CD4-positive, alpha-beta T cell (primary cell): Measurements from ENCODE around the gene TBCD. TPM values are rescaled to one million over a fixed set of nuclear protein-coding genes. Genes with fewer than 3 reads are reported as not detected.

Experiments used
- ATAC-seq: fragments of 200-7000 bp; cut with Tn5 transposase; one replicate; pipeline ENCODE4 v1.10.0; 2022; ENCODE audit warnings: mild to moderate bottlenecking; ENCODE audit not compliant: poor library complexity
- CTCF ChIA-PET: fragments of 350-600 bp; sonication (Branson Sonifier 250); formaldehyde crosslinking; loops from one replicate; lab custom pipeline; 2021; ENCODE audit warnings: antibody characterized with exemption, inconsistent platforms; lab: Charles Lee
- POLR2A ChIA-PET: fragments of 350-600 bp; sonication (Branson Sonifier 250); formaldehyde crosslinking; loops from one replicate; lab custom pipeline; 2021; ENCODE audit warnings: antibody characterized with exemption, inconsistent platforms; lab: Charles Lee
- DNase-seq, 14 experiments: peaks; one replicate each; pipeline ENCODE4 v3.0.0-alpha.2; 2013 to 2020; ENCODE audit warnings: mixed read lengths in 2 of 14
- H3K27ac ChIP-seq, 2 donors: one replicate each; pipeline versions ENCODE4 v1.5.1 to v1.7.0; 2013; ENCODE audit warnings: low read length in 2 of 2, low read depth in 1 of 2, mild to moderate bottlenecking in 1 of 2
- H3K27me3 ChIP-seq, 2 experiments: 1 replicate in 1 of 2; 2 replicates in 1 of 2; pipeline versions ENCODE4 v1.6.1 to v1.7.0; 2013; ENCODE audit warnings: low read length in 2 of 2, control low read depth in 1 of 2, mild to moderate bottlenecking in 1 of 2, moderate library complexity in 1 of 2; ENCODE audit not compliant: insufficient read depth in 2 of 2, control insufficient read depth in 1 of 2
- H3K36me3 ChIP-seq: one replicate; pipeline ENCODE4 v1.6.1; 2013; ENCODE audit warnings: low read length, control low read depth; ENCODE audit not compliant: insufficient read depth
- H3K4me1 ChIP-seq: one replicate; pipeline ENCODE4 v1.6.1; 2013; ENCODE audit warnings: low read length, control low read depth; ENCODE audit not compliant: insufficient read depth
- H3K4me3 ChIP-seq: one replicate; pipeline ENCODE4 v1.5.1; 2013; ENCODE audit warnings: mild to moderate bottlenecking, low read length, moderate library complexity
- H3K9me3 ChIP-seq, 2 experiments: 1 replicate in 1 of 2; 2 replicates in 1 of 2; pipeline versions ENCODE4 v1.6.1 to v1.7.0; 2013; ENCODE audit warnings: low read length in 2 of 2, mild to moderate bottlenecking in 2 of 2, control low read depth in 1 of 2, moderate library complexity in 1 of 2; ENCODE audit not compliant: control insufficient read depth in 1 of 2, insufficient read depth in 1 of 2
- H3K27ac Mint-ChIP-seq: one replicate; pipeline ENCODE4 v1.8.0; 2020; ENCODE audit warnings: mixed read lengths
- H3K27me3 Mint-ChIP-seq: one replicate; pipeline ENCODE4 v1.8.0; 2021; ENCODE audit warnings: mixed read lengths
- H3K36me3 Mint-ChIP-seq: one replicate; pipeline ENCODE4 v1.8.0; 2021; ENCODE audit warnings: low read depth, mixed read lengths
- H3K4me1 Mint-ChIP-seq: one replicate; pipeline ENCODE4 v1.8.0; 2021; ENCODE audit warnings: low read depth, mixed read lengths
- H3K4me3 Mint-ChIP-seq: one replicate; pipeline ENCODE4 v1.8.0; 2020; ENCODE audit warnings: mild to moderate bottlenecking, mixed read lengths
- H3K9me3 Mint-ChIP-seq: one replicate; pipeline ENCODE4 v1.8.0; 2020; ENCODE audit warnings: mixed read lengths
- CTCF ChIP-seq: fragments of 200-600 bp; IDR thresholded peaks from one replicate; pipeline ENCODE4 v1.8.0; 2022; ENCODE audit warnings: antibody characterized with exemption, mild to moderate bottlenecking
- intact Hi-C, 2 experiments: fragments of 100-400 bp; cut with DNase I in 1 of 2; cut with micrococcal nuclease in 1 of 2; formaldehyde crosslinking; loops; one replicate each; pipeline versions ENCODE4 v1.15.1 to v1.9.0; 2023 to 2025; cut with DNase I, micrococcal nuclease
- total RNA-seq, 174 experiments: library from RNA in 2 of 174; stranded (reverse) in 2 of 174; gene quantifications; one replicate each; pipeline ENCODE4 v1.2.3 and lab custom pipeline; 2021 to 2026

Gene TBCD
- total RNA-seq, 2 experiments from 2014 or later = 74.6 to 80.3 TPM

GRCh38 chr17:82713071-82713723 lies 38.7 kb upstream of the TBCD start:
- no peaks in the 10 kb centered on the region for H3K27me3 Mint-ChIP-seq
- H3K9me3 Mint-ChIP-seq = no peaks in the 10 kb centered on the region
- CTCF ChIA-PET = no interaction called here
- DNase-seq (no peak), ATAC-seq (no peak)
- H3K4me1 ChIP-seq = peaks cover 21% of the 10 kb centered on the region
- no peaks in the 10 kb centered on the region for H3K36me3 ChIP-seq
- H3K4me3 ChIP-seq = no peak overlapping the region
- no peaks in the 10 kb centered on the region for H3K27me3 ChIP-seq
- POLR2A ChIA-PET = no interaction called here
- H3K4me1 Mint-ChIP-seq = peaks cover 24% of the 10 kb centered on the region
- intact Hi-C loops = no loop called here
- H3K4me3 Mint-ChIP-seq = peak overlapping the region; percentile 49
- no peak overlapping the region for H3K27ac ChIP-seq
- no peak overlapping the region for H3K27ac Mint-ChIP-seq
- no peak for TF ChIP-seq CTCF
- peaks cover 15% of the 10 kb centered on the region for H3K36me3 Mint-ChIP-seq
- H3K9me3 ChIP-seq = no peaks in the 10 kb centered on the region

GRCh38 chr17:82716203-82717010 lies 35.5 kb upstream of the TBCD start, which contains the start of gene FN3KRP:
Gene FN3KRP (plus strand): TSS chr17:82716706. CDS start chr17:82716756, 50 bp downstream.
- peaks cover 31% of the 10 kb centered on the region for H3K4me1 Mint-ChIP-seq
- H3K9me3 ChIP-seq = no peaks in the 10 kb centered on the region
- H3K27ac Mint-ChIP-seq = peak within 1 kb of the TSS; percentile 56
- H3K27me3 Mint-ChIP-seq = no peaks in the 10 kb centered on the region
- intact Hi-C loops = loop anchor here (1.0 to 5.0 kb wide), 4 partner anchors 17 to 69 kb away; partner anchors contain the start of genes RAB40B (in 1 of the 2), TBCD (in 1 of the 2) and WDR45B (in 1 of the 2)
- TF ChIP-seq CTCF = no peak
- H3K27ac ChIP-seq = peak within 1 kb of the TSS; percentile 5 to 50
- peaks cover 24% of the 10 kb centered on the region for H3K4me1 ChIP-seq
- ATAC-seq (peak; percentile 87), DNase-seq (peak; percentile 69 to 99 (median 87))
- H3K4me3 ChIP-seq = peak within 1 kb of the TSS; percentile 72
- H3K4me3 Mint-ChIP-seq = peak within 1 kb of the TSS; percentile 97
- ChIA-PET POLR2A (interaction anchor here (0.7 to 1.6 kb wide), 6 partner anchors 17 to 418 kb away, joined by 3 to 6 read pairs (median 3); no protein-coding TSS in a partner anchor), CTCF (no interaction called here)
- peaks cover 19% of the 10 kb centered on the region for H3K36me3 ChIP-seq
- peaks cover 33% of the 10 kb centered on the region for H3K36me3 Mint-ChIP-seq
- no peaks in the 10 kb centered on the region for H3K9me3 Mint-ChIP-seq
- H3K27me3 ChIP-seq = no peaks in the 10 kb centered on the region

- Histone ChIP-seq H3K27me3 (no peaks in the 10 kb centered on the region), H3K27ac (no peak overlapping the region), H3K9me3 (no peaks in the 10 kb centered on the region), H3K4me1 (peaks cover 24% of the 10 kb centered on the region), H3K36me3 (peaks cover 28% of the 10 kb centered on the region), H3K4me3 (no peak overlapping the region)
- no peak for DNase-seq
- no peak for ATAC-seq
- H3K36me3 Mint-ChIP-seq = peaks cover 50% of the 10 kb centered on the region
- no peak overlapping the region for H3K27ac Mint-ChIP-seq
- H3K4me1 Mint-ChIP-seq = peaks cover 31% of the 10 kb centered on the region
- H3K27me3 Mint-ChIP-seq = no peaks in the 10 kb centered on the region
- peak overlapping the region; percentile 69 for H3K4me3 Mint-ChIP-seq
- intact Hi-C loops = loop anchor here (5.0 kb wide), 2 partner anchors 33 to 72 kb away; partner anchors contain the start of genes TBCD (in 1 of the 2) and WDR45B (in 1 of the 2)
- H3K9me3 Mint-ChIP-seq = no peaks in the 10 kb centered on the region
- TF ChIP-seq CTCF = no peak
- POLR2A ChIA-PET = no interaction called here
- CTCF ChIA-PET = no interaction called here
Observed at GRCh38 chr17:82718986-82719685, 32.7 kb upstream of the TBCD start.
